Measurements from ENCODE around the gene GNPAT. TPM values are rescaled to one million over a fixed set of nuclear protein-coding genes. Genes with fewer than 3 reads are reported as not detected.

Gene GNPAT
- total and polyA plus RNA-seq, 2 experiments from 2014 or later: 32.8 to 45.4 TPM

GRCh38 chr1:231201375-231201978 lies 39.5 kb upstream of the GNPAT start:
- no peak overlapping the region for H3K4me3 ChIP-seq
- no peaks in the 10 kb centered on the region for H3K36me3 Mint-ChIP-seq (ENCODE audit: low read depth)

GRCh38 chr1:231201979-231202633 lies 38.9 kb upstream of the GNPAT start:
- Histone ChIP-seq H3K79me2 (replicated peaks; ENCODE audit: insufficient read depth) (no peaks in the 10 kb centered on the region), H2AFZ (no peak overlapping the region), H3K4me3 (no peak overlapping the region), H3K27ac (ENCODE audit: low read depth) (no peak overlapping the region), H3F3A (replicated peaks; ENCODE audit: low read depth) (no peaks in the 10 kb centered on the region), H3K36me3 (ENCODE audit: insufficient read depth) (no peaks in the 10 kb centered on the region), H3K4me1 (ENCODE audit: insufficient read depth) (no peaks in the 10 kb centered on the region), H3K4me2 (no peak overlapping the region), H3K27me3 (ENCODE audit: insufficient read depth) (0 out of 2 replicates have a peak, but pooled peaks cover 6% of the 10 kb centered on the region), H4K20me1 (replicated peaks; ENCODE audit: insufficient read depth) (no peaks in the 10 kb centered on the region), H3K9me2 (ENCODE audit: insufficient read depth) (no peaks in the 10 kb centered on the region)
- no peaks in the 10 kb centered on the region for H3K4me1 Mint-ChIP-seq
- ATAC-seq (no peak), DNase-seq (ENCODE audit: low spot score) (no peak)
- H3K27me3 Mint-ChIP-seq (ENCODE audit: insufficient read depth, low read depth, poor library complexity): peaks cover 22% of the 10 kb centered on the region
- TF ChIP-seq ZNF462 (CRISPR knock-in tag; IDR thresholded peaks at IDR 0.05) (no peak), NANOG (IDR thresholded peaks at IDR 0.05; ENCODE audit: borderline replicate concordance) (no peak), REST (IDR thresholded peaks at IDR 0.05; ENCODE audit: unreplicated experiment) (no peak)
- H3K4me3 Mint-ChIP-seq: no peak overlapping the region
- no peaks in the 10 kb centered on the region for H3K36me3 Mint-ChIP-seq (ENCODE audit: low read depth)
- no peak overlapping the region for H3K27ac Mint-ChIP-seq
- no peaks in the 10 kb centered on the region for H3K9me3 Mint-ChIP-seq

More at GRCh38 chr1:231201375-231201978, 39.5 kb upstream of the GNPAT start:
- TF ChIP-seq EZH2 (IDR thresholded peaks at IDR 0.05; ENCODE audit: low read depth, unreplicated experiment): no peak
- H3K27ac ChIP-seq (ENCODE audit: low read depth): no peak overlapping the region
- no peak for ATAC-seq
- H3K27me3 ChIP-seq (ENCODE audit: insufficient read depth): 0 out of 2 replicates have a peak, but pooled peaks cover 6% of the 10 kb centered on the region
- no peak for DNase-seq (ENCODE audit: low spot score)
- H3K36me3 ChIP-seq (ENCODE audit: insufficient read depth): no peaks in the 10 kb centered on the region
- no peaks in the 10 kb centered on the region for H3K9me3 Mint-ChIP-seq
- H3K4me1 Mint-ChIP-seq: no peaks in the 10 kb centered on the region
- no peak overlapping the region for H3K4me3 Mint-ChIP-seq
- no peaks in the 10 kb centered on the region for H3K79me2 ChIP-seq (replicated peaks; ENCODE audit: insufficient read depth)
- no peaks in the 10 kb centered on the region for H3K4me1 ChIP-seq (ENCODE audit: insufficient read depth)
- peaks cover 22% of the 10 kb centered on the region for H3K27me3 Mint-ChIP-seq (ENCODE audit: insufficient read depth, low read depth, poor library complexity)
- H3K9me2 ChIP-seq (ENCODE audit: insufficient read depth): no peaks in the 10 kb centered on the region
- no peaks in the 10 kb centered on the region for H3F3A ChIP-seq (replicated peaks; ENCODE audit: low read depth)
- H3K27ac Mint-ChIP-seq: no peak overlapping the region
- no peak overlapping the region for H3K4me2 ChIP-seq
- no peak overlapping the region for H2AFZ ChIP-seq
- no peaks in the 10 kb centered on the region for H4K20me1 ChIP-seq (replicated peaks; ENCODE audit: insufficient read depth)

Measured in GM23338 (cell line).